CD4-positive, alpha-beta T cell treated with Interleukin-1 beta for 1 hour (primary cell): ENCODE results near the gene KLRB1.
A peak's percentile ranks its signal among the peaks of the same experiment; 100 is the strongest.
"Not testable (repeated sequence)": the region's sequence is repeated elsewhere in the genome, so short reads cannot be mapped to it uniquely, and the experiment has no call there.

Source experiments
- DNase-seq, 2 donors: peaks; one replicate each; pipeline ENCODE4 v3.0.0-alpha.2; 2020 to 2022

KLRB1 gene

DNA sequence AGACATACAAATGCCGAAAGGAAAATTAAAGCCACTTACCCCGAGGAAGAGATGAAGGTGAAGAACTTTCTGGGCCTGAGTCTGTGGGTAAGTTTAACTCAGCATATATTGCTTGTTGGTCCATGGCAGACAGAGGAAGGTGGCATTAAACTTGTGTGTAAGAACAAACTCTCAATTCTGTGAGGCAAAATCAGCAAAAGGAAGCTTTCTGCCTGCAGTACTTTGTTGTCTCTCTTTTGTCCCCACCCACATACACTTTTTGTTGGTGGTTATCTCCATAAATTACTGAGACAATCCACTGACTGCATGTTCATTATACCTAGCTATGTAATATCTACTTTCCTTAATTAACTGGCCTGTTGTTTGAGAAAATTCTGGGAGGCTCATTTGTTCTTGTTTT lies at the start of gene KLRB1:
Gene KLRB1 (minus strand): TSS at position 201 of the 400 bp plus-strand sequence. CDS start 77 bp downstream, at position 124.
- peak in 1 of 2 donors; percentile 22 for DNase-seq

GRCh38 chr12:9651265-9651729 lies 43.6 kb upstream of the KLRB1 start:
- DNase-seq, result peak; percentile 51 to 68

DNA sequence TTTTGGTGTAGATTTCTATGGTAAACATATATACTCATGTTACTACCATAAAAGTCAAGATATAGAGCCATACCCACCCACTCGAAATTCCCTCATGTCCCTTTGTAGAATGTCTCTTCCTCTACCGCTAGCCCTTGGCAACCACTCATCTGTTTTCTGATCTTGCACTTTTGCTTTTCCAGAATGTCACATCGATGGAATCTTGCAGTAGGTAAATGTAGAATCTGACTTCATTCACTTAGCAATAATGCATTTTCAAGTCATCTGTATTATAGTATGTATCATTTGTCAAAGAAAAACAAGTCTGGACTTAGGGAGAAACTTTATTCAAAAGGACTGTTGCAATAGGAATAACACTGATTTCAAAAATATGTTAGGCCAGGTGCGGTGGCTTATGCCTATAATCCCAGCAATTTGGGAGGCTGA lies 42.4 kb upstream of the KLRB1 start:
- DNase-seq, result no peak

DNA sequence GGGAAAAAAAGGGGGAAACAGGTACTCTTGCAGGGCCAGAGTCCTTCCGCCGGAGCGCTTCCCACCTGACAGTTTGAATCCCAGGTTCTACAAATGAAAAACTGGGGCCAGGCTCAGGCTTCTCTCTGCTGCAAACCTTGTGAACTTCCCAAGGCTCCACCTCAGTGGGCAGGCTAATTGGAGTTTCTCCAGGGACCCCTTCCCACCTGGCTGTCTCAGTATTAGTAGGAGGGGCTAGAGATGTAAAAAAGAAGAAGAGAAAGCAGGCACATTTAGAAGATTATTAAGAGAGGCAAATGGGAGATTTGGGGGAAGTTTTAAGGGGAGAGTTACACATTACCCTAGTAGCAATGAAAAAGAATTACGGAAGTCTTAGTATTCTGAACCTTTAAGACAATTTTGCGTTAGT lies 41.8 kb upstream of the KLRB1 start:
- DNase-seq, result peak in 1 of 2 donors; percentile 53

GRCh38 chr12:9648701-9649531 lies 41.2 kb upstream of the KLRB1 start:
- peak in 1 of 2 donors; percentile 40 for DNase-seq

GRCh38 chr12:9647825-9648700 lies 40.3 kb upstream of the KLRB1 start:
- peak; percentile 90 to 94 for DNase-seq

GRCh38 chr12:9646794-9647781 lies 39.4 kb upstream of the KLRB1 start:
- no peak for DNase-seq

GRCh38 chr12:9644985-9645551 lies 37.4 kb upstream of the KLRB1 start:
- DNase-seq, result not testable (repeated sequence)

DNA sequence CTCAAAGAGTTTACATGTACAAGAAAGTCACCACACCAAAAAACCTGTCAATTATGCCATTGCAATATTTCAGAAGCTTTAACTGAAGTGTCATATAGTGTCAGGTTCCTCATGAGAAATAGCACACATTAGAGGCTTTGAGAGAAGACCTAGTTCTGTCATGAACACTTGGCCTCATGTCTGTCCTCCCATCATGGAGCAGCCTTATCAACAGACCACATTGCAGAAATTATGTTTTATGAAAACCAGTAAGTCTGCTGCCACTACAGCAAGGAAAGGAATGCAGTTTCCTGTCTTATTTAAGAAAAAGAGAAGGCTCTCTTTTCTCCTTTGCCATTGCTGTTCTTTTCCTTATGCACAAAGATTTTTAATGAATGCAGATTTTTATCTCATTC lies 35.5 kb upstream of the KLRB1 start:
- no peak for DNase-seq

DNA sequence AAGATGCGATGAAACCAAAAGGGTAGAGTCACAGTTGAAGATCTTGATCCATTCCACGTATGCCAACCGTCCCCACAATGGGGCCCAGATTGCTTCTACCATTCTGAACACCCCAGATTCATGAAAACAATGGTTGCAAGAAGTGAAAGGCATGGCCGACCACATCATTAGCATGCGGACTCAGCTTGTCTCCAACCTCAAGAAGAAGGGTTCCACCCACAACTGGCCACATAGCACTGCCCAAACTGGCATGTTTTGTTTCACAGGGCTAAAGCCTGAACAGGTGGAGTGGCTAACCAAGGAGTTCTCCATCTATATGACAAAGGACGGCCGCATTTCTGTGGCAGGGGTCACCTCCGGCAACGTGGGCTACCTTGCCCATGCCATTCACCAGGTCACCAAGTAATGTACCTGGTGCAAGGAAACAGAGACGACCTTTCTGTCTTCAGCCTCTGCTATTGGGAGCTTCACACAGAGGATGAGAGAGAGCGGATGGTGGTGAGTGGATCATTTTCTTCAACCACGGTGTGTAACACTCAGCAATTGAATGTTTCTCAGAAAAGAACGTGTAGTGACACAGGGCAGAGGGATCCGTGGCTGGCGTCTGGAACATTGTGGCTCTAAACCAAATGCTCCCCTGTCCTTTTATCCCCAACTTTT lies 35.0 kb upstream of the KLRB1 start:
- DNase-seq, result no peak

DNA sequence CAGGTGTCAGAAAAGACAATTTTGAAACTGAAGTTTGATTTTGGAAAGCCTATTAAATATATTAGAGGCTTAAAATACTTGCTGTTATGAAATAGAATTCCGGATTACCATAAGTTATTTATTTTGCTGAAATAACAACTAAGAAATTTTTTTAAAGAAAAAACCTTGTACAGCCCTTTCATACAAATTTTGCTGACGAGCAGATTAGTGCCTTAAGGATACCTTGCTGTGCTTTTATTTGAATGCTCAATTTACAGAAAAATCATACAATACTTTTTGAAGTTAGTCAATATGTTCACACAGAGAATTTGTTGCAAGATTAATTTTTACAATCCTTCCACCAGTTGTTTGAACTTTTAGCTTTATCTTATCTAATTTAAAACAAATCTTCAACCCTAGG lies 32.3 kb upstream of the KLRB1 start:
- no peak for DNase-seq

DNA sequence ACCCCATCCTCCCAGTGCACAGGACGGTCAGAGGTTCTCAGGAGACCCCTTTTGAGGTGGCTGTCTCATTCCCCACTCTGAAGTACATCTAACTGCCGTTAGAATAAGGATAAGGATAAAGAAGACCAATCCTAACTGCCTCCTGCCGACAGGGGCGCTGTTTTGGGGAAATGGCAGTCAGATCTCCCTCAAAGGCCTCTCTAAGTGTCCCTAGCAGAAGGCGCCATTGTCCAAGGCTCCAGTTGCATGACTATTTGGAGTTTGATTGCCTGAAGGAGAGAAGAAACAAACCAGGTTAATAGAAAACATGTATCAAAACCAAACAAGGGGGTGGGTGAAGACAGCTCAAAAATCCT lies 29.1 kb upstream of the KLRB1 start:
- no peak for DNase-seq

- DNase-seq, result no peak
These were observed 28.6 kb upstream of the KLRB1 start for GRCh38 chr12:9636150-9636850.

- DNase-seq, result no peak
These were observed 27.4 kb upstream of the KLRB1 start for GRCh38 chr12:9634969-9635754.

- peak; percentile 67 to 85 for DNase-seq
These were observed 26.6 kb upstream of the KLRB1 start for GRCh38 chr12:9634177-9634803.

DNA sequence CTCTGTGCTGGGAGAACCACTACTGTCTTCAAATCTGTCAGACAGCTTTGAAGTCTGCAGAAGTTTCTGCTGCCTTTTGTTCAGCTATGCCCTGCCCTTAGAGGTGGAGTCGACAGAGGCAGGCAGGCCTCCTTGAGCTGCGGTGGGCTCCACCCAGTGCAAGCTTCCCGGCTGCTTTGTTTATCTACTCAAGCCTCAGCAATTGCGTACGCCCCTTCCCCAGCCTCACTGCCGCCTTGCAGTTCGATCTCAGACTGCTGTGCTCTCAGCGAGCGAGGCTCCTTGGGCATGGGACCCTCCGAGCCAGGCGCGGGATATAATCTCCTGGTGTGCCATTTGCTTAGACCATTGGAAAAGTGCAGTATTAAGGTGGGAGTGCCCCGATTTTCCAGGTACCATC lies 25.1 kb upstream of the KLRB1 start:
- DNase-seq, result no peak

GRCh38 chr12:9626821-9627220 lies 19.1 kb upstream of the KLRB1 start:
- DNase-seq, result no peak

DNA sequence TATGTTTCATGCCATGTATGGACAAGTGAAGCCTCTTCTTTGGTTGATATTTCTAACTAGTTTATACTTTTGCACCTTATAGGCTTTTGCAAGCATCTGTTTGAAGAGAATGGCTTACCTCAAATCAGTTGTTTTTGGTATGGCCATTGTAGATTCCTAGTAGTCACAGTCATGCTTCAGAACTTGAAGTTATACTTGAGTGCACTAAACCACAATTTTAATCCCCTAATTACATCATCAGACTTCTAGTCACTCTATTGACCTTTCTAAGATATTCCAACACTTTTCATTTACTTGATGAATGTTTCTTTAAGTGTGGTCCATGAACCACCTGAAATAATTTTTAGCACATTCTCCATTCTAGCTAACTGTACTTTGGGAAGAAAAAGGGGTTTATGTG lies 18.6 kb upstream of the KLRB1 start:
- no peak for DNase-seq

DNA sequence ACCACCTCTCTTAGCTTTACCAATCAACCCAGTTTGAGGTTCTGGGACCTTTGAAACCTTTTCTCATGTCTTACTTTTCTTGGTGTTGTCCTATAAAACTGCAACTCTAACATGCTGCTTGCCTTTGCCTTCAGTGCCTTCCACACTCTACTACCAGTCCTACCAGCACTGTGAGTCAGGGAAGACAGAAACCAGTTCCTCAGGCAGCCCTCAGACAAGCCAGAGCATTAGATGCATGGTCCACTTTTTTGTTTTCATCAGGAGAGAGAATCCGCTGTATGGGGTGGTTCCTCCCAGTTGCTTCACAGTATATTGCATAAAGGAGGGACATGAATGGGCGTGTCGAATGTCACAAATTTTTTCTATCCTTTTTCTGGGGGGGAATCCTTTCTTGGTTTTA lies 17.3 kb upstream of the KLRB1 start:
- DNase-seq, result no peak
